HFF-Myc (cell line): ENCODE results near the gene ADIPOQ.

Source experiments
- DNase-seq: peaks from one replicate; pipeline ENCODE4 v3.0.0-alpha.2; 2011; ENCODE audit warnings: low read depth; ENCODE audit errors: extremely low read depth
- H3K4me3 ChIP-seq: replicated peaks from 2 replicates; pipeline ENCODE4 v1.5.1; 2011; ENCODE audit warnings: low read depth, mild to moderate bottlenecking, control low read depth, low read length
- TF ChIP-seq, protein P1 (sequence below): IDR thresholded peaks from 2 replicates; pipeline ENCODE4 v1.5.1; 2012; ENCODE audit warnings: mild to moderate bottlenecking, low read depth, low read length, control low read depth; ENCODE audit errors: missing control alignments

The ADIPOQ gene

DNA sequence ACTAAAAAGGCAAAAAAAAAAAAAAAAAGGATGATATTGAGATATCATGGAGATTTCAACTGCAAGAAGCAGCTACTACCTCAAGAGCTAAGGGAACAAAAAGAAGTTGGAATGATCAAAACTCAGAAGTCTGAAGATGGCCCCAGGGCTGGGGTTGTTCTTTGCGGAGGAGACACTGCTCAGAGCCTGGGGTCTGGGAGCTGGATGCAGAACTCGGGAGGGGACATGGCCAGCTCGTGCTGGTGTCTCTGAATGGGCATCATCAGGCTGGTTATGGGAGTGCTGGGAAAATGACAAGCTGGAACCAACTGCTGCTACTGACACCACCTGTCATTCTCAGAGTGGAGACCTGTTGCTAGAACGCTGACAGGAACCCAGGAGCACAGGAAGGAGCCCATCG is 14.2 kb upstream of the ADIPOQ start:
- TF ChIP-seq, protein P1, sequence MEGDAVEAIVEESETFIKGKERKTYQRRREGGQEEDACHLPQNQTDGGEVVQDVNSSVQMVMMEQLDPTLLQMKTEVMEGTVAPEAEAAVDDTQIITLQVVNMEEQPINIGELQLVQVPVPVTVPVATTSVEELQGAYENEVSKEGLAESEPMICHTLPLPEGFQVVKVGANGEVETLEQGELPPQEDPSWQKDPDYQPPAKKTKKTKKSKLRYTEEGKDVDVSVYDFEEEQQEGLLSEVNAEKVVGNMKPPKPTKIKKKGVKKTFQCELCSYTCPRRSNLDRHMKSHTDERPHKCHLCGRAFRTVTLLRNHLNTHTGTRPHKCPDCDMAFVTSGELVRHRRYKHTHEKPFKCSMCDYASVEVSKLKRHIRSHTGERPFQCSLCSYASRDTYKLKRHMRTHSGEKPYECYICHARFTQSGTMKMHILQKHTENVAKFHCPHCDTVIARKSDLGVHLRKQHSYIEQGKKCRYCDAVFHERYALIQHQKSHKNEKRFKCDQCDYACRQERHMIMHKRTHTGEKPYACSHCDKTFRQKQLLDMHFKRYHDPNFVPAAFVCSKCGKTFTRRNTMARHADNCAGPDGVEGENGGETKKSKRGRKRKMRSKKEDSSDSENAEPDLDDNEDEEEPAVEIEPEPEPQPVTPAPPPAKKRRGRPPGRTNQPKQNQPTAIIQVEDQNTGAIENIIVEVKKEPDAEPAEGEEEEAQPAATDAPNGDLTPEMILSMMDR: no peak
- H3K4me3 ChIP-seq: no peak overlapping the region
- DNase-seq: no peak

DNA sequence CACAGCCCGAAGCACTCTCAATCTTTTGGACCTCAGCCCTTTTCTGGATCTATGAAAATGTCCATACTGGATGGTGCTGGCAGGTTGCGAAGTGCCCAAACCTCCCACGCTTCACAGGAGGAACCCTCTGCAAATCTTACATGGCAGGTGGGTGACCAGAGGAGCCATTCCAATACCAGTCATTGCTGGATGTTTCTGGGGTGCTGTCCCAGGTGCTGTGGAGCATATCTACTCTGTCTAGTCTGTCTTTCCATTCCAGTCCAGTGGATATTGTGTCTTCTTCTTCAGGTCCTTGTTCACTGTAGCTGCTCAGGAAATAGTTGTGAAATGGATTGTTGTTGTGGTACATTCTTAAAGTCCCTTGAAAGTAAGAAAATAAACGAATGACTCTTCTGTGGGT is 10.7 kb upstream of the ADIPOQ start:
- H3K4me3 ChIP-seq: no peak overlapping the region
- DNase-seq: no peak
- TF ChIP-seq, protein P1: no peak

DNA sequence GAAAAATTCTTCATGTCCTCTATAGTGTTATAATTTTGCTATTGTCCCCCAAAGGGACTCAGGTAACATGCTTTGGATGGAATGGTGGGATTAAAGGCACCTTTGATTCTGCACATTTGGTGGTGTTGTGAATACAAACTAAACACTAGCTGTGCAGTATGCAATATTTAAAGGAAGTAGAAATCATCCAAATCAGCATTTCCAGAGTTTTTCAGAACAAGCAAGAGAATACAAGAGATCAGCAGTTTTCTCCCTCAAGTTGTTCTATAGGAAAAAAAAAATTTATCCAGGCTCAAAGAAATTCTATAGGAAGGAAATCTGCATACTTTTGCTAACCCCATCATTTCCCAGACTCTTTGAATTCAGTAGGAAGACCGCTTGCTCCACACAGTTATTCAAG is 10.2 kb upstream of the ADIPOQ start:
- H3K4me3 ChIP-seq: no peak overlapping the region
- TF ChIP-seq, protein P1: no peak
- DNase-seq: no peak

GRCh38 chr3:186839874-186840641 is 2.5 kb upstream of the ADIPOQ start:
- no peak for DNase-seq
- TF ChIP-seq, protein P1: no peak

GRCh38 chr3:186841620-186842019 is 890 bp upstream of the ADIPOQ start:
- TF ChIP-seq, protein P1: no peak
- DNase-seq: no peak
- no peak overlapping the region for H3K4me3 ChIP-seq

More at GRCh38 chr3:186839874-186840641, 2.5 kb upstream of the ADIPOQ start:
- H3K4me3 ChIP-seq: no peak overlapping the region

DNA sequence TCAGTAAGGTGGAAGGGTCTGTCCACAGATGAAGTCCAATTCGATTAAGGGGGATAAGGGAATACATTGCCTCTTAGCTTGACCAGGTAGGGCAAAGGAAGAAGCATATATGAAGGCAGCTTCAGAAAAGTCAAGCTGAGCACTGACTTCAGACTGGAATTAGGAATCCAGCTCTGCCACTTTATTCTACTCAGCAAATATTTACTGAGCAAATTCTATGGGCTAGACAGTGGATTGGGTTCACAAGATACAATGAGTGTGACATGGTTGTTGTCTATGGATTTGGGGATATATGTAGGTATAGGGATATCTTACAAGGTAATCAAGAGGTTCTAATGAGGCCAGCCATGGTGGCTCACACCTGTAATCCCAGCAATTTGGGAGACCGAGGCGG is 526 bp downstream of the ADIPOQ start:
- no peak for DNase-seq
- TF ChIP-seq, protein P1: no peak
- no peak overlapping the region for H3K4me3 ChIP-seq

DNA sequence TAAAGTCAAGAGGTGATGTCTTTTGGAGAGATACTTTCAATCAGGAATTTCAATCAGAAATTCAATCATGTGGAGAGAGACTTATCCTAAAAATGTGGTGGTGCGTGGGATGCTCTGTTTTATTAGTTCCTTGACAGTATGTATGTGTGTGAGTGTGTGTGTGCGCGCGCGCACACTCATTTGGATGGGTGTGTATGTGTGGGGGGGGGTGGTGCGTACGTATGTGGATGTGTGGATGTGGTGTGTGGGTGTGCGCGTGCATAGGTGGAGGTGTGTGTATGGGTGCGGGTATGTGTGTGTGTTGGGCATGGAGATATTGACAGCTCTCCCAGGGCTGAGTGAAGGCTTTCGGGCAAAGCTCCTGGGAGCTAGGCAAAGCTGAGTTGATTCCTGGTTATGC is 2.4 kb downstream of the ADIPOQ start:
- no peak for DNase-seq
- TF ChIP-seq, protein P1: no peak

More for the DNA sequence above, 2.4 kb downstream of the ADIPOQ start:
- H3K4me3 ChIP-seq: no peak overlapping the region
